Renal cortical epithelial cell (primary cell): ENCODE results near the gene SUDS3. TPM values are rescaled to one million over a fixed set of nuclear protein-coding genes. Genes with fewer than 3 reads are reported as not detected.
"Not testable (repeated sequence)": the region's sequence is repeated elsewhere in the genome, so short reads cannot be mapped to it uniquely, and the experiment has no call there.

Source experiments
- DNase-seq: peaks from one replicate; pipeline ENCODE4 v3.0.0-alpha.2; 2011; ENCODE audit warnings: low read depth
- total RNA-seq: library from RNA; depleted of rRNA; stranded (reverse); fragments of >200 nt; gene quantifications from 2 replicates; pipeline ENCODE4 v1.2.3, GENCODE V29; 2014

SUDS3 gene
- total RNA-seq: 39.1 and 42.8 TPM in 2 replicates

DNA sequence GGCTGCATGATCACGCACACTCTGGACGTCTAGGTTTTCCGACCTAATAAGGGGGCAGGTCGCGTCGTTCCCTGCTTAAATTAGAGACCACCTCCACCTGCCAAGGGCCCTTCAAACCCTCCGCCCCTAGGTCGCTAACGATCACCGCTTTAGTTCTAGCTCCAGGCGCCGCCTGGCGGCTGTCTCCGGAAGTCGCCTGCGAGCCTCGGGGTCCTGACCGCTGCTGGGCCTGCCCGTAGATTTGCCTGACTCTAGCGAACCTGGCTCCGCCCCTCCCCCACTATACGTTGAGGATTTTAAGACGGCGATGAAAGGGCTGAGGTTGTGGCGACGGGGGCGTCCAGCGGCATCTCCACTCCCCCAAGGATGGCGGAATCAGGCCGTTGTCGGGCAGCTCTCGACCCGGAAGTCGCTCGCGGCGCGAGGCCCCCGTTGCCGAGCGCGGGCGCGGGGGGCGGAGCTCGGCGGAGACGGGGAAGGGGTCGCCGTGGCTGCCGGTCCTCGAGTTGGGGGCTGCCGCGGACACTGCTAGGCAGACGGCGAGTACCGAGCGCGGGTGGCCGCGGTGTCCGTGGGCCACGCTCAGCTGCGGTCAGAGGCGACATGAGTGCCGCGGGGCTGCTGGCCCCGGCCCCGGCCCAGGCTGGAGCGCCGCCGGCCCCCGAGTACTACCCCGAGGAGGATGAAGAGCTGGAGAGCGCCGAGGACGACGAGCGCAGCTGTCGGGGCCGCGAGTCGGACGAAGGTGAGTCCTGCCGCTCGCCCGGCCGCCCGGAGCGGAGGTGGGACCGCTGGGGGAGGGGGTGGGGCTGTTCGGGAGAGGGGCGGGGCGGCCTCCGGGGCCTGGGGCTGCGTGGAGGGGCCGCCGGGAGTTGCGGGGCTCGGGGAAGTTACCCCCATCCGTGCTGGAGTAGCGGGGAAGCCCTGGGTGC is at the start of gene SUDS3:
Gene SUDS3, plus strand, starts transcription at position 467 of the 932 bp plus-strand sequence. Its CDS starts 137 bp downstream, at position 604.
- DNase-seq: peak; percentile 57

GRCh38 chr12:118326991-118327390 is 49.4 kb upstream of the SUDS3 start:
- DNase-seq: no peak

DNA sequence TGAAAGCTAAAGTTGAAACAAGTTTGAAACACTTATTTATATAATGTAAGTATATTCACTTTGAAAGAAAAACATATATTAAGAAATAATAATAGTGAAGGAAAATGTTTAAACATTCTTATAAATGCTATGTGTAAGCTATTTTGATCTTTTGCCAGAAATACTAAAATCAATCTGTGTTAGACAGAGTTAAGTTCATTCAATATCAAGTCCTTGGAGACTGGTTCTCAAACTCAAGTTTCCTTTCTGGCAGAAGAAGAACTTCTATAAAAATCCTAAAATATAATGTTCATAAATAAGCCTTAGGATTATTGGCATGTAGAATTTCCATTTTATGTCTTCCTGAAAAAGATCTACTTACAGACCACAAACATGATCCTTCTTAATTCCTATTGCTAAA is 49.0 kb upstream of the SUDS3 start:
- DNase-seq: no peak

DNA sequence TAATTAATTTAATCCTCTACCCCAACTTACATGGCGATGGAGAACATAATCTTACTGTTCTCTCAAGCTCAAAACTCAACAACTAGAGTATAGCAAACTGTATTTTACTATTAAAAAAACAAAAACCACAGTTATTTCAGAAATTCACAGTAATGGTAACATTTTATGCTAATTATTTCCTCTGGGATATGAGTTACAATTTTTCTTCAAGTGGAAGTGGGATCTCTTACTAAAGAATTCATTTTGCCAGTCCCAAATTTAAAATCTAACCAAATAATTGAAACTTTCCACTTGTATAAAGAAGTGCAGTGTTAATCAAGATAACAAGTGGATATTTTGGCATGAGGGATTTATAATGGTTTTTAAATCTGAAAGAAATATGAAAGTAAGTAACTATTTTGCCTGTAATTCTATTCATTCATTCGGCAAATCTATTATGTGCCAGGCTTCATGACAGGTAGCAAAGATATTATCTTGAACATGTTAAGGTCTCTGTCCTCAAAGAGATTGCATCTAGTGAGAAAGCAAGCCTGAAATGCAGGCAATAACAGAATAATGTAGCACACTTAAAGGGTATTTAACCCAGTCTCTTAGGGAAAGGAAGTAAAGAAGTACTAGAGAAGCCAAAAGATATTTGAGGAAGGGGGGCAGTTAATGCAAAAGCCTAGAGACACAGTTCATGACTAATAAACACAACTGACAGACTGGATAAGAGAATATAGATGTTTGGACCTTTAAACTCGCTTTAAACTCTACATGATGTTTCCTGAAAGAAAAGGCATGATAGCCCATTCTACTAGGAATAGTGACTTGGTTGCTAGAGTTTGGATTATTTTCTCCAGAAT is 47.6 kb upstream of the SUDS3 start:
- DNase-seq: no peak

DNA sequence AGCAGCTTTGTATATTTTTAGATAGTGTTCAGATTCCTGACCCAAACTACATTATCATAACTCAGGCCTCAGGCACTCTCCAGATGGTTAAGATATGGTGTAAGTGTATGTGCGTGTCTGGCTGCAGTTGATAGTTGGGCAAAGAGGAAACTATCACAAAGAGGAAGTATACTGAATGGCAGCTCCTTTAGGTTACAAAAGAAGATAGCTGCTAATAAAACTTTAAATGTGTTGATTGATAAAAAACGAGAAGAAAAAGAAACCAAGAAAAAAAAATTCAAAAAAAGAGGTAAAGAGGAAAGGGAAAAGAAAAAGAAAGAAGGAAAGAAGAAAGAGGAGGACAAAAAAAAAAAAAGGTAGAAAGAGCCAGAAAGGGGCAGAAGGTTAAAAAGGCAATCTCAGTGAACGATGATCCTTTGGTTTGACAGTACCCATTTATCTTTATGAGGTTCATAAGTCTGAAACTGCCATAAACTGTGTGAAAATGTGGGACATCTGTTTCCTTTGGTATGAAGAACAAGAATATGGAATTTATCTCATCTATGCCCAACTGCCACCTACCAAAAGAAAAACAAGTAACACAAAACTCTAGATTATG is 45.8 kb upstream of the SUDS3 start:
- peak; percentile 16 for DNase-seq

GRCh38 chr12:118332511-118332910 is 43.8 kb upstream of the SUDS3 start:
- DNase-seq: no peak

DNA sequence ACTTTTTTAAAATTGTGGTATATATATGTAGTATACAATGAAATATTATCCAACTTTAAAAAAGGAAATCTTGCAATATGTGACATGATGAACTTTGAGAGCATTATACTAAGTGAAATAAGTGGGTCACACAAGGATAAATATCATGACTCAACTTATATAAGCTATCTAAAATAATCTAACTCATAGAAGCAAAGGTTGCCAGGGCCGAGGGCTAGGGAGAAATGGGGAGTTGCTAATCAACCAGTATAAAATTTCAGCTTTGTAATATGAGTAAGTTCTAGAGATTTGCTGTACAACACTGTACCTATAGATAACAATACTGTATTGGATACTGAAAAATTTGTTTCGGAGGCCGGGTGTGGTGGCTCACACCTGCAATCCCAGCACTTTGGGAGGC is 42.1 kb upstream of the SUDS3 start:
- DNase-seq: no peak

DNA sequence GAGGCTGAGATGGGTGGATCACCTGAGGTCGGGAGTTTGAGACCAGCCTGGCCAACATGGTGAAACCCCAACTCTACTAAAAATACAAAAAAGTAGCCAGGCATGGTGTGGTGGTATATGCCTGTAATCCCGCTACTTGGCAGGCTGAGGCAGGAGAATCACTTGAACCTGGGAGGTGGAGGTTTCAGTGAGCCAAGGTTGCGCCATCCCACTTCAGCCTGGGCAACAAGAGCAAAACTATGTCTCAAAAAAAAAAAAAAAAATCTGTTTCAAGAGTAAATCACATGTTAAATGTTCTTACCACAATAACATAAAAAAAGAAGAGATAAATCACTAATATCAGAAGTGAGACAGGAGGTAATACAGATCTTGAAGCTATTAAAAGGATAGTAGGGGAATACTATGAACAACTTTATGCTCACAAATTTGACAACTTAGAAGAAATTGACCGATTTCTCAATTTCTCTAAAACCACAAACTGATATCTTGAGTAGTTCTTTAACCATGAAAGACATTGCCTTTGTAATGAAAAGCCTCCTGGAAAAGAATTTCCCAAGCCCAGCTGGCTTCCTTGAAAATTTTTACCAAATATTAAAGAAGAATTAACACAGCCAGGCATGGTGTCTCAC is 41.3 kb upstream of the SUDS3 start:
- no peak for DNase-seq

DNA sequence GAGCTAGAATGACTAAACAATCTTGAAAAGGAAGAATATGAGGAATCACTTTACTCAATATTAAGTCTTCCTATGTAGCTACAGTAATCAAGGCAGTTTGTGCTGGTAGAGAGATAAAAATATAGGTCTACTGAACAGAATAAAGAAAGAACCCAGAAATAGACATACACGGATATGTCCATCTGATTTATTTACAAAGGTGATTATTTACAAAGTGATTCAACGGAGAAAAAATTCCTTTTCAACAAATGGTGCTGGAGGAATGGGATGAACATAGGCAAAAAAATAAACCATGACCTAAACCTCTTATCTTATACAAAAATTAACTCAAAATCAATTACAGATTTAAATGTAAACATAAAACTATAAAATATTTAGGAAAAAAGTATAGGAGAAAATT is 40.2 kb upstream of the SUDS3 start:
- no peak for DNase-seq

- DNase-seq: peak; percentile 30
These were observed 39.0 kb upstream of the SUDS3 start for GRCh38 chr12:118337194-118337838.

DNA sequence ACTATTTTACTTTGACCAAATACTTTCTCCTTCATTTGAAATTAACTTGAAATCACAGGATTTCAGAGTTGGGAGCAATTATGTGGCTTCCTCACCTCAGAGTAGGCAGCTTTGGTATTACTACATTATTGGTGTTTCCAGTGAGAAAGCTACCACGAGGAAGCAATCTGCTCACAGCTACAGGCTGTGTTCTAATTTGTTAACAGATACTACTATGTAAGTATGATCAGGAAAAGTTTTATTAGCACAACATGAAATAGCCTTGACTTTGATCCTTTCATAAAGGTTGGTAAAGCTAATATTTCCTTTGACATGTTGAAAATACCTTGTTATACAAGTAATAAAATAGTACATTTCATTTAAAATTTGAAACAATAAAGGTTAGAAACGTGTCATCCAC is 34.3 kb upstream of the SUDS3 start:
- no peak for DNase-seq

GRCh38 chr12:118344829-118345228 is 31.5 kb upstream of the SUDS3 start:
- peak; percentile 92 for DNase-seq

GRCh38 chr12:118345355-118345754 is 31.0 kb upstream of the SUDS3 start:
- DNase-seq: no peak

GRCh38 chr12:118346895-118347294 is 29.5 kb upstream of the SUDS3 start:
- no peak for DNase-seq

DNA sequence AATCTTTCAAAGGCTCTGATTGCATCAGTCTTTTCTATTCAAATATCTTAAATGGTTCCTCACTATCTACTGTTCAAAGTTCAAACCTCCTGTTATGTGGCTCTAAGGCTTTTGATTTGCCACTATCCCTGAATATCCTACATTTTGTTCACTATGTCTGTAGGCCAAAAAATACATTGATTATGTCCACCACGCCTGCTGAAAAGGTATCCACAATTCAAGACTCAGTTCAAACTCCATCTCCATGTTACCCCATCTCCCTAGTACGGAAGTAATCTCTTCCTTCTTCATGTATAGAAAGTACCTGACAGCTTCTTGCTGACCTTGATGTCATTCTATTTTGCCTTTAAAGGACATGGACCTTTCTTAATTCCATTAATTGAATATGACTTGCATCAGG is 28.4 kb upstream of the SUDS3 start:
- no peak for DNase-seq

GRCh38 chr12:118350908-118351559 is 25.3 kb upstream of the SUDS3 start:
- DNase-seq: no peak

GRCh38 chr12:118353721-118354120 is 22.6 kb upstream of the SUDS3 start:
- DNase-seq: no peak

DNA sequence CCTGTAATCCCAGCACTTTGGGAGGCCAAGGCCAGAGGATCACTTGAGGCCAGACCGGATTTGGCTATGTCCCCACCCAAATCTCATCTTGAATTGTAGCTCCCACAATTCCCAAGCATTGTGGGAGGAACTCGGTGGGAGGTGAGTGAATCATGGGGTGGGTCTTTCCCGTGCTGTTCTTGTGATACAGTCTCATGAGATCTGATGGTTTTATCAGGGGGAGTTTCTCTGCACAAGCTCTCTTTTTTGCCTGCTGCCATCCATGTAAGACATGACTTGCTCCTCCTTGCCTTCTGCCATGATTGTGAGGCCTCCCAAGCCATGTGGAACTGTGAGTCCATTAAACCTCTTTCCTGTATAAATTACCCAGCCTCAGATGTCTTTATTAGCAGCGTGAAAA is 21.9 kb upstream of the SUDS3 start:
- not testable (repeated sequence) for DNase-seq

GRCh38 chr12:118354903-118355302 is 21.5 kb upstream of the SUDS3 start:
- no peak for DNase-seq

DNA sequence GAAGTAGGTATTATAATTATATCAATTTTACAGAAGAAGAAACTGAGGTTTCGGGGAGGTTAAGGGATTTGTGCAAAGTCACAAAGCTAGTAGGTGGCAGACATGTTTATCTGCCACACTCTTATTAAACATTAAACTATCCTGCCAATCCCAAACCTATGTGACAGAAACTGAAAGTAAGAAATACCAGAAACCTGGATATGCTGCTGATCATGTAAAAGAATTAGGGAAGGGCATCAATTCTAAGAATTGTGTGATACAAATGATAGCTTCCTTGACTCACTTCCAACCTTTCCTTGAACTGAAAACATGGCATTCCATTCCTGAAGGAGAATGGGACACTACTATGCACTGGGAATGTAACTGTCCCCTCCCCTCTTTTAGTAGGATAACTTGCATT is 20.5 kb upstream of the SUDS3 start:
- peak; percentile 67 for DNase-seq

DNA sequence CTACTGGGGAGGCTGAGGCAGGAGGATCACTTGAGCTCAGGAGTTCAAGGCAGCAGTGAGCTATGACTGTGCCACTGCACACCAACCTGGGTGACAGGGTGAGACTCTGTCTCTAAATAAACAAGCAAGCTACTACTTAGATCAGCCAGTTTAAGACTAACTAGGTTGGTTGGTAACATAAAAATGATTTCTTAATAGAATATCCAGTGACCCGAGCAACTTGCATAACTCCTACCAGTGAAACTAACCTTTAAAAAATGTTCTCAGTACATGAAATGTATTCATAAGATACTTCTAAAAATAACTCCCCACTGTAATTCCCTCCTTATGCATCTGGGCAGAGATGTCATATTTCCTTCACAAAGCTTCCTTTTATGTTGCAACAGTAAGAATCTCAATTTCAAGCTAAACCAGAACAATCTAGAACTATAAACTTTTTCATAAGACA is 19.5 kb upstream of the SUDS3 start:
- peak; percentile 54 for DNase-seq
